GM19351 (cell line): ENCODE results near the gene GALNT5.
"Not testable (repeated sequence)": the region's sequence is repeated elsewhere in the genome, so short reads cannot be mapped to it uniquely, and the experiment has no call there.

Experiments used
- ATAC-seq: cut with Tn5 transposase; IDR thresholded peaks from one replicate; pipeline ENCODE4 v1.9.1; 2021; ENCODE audit warnings: mild to moderate bottlenecking, moderate library complexity; ENCODE audit not compliant: unreplicated experiment

GALNT5 gene

GRCh38 chr2:157250836-157251235, 6.7 kb upstream of the GALNT5 start:
- ATAC-seq: no peak

GRCh38 chr2:157251932-157252331, 5.6 kb upstream of the GALNT5 start:
- no peak for ATAC-seq

DNA sequence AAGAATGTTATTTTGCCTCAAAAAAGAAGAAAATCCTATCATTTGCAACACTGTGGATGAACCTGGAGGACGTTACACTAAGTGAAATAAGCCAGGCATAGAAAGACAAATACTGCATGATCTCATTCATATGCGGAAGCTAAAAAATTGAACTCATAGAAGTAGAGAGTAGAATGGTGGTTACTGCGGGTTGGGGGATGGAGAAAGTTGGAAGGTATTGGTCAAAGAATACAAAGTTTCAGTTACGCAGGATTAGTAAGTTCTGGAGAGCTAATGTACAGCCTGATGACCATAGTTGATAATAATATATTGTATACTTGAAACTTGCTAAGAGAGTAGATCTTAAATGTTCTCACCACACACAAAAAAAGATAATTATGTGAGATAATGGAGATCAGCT, 5.0 kb upstream of the GALNT5 start:
- no peak for ATAC-seq

DNA sequence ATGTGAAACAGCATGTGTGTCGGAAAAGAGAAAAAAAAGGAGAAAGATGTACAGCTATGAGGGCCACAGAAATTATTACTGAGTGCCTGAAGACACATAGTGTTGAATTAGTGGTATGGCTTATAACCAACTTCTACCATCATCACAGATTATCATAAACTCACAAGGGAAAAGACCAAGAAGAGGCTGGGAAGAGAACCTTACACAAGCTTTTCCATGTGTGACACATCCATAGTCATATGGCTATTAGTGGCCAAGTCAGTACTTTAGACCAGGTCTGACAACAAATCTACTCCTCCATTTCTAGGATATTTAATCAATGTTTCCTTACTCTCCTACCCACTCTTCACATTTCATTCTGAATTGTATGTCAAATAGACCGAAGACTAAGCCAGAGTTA, 3.5 kb upstream of the GALNT5 start:
- no peak for ATAC-seq

- ATAC-seq: no peak
Observed at GRCh38 chr2:157255746-157256145, 1.8 kb upstream of the GALNT5 start.

- ATAC-seq: peak; percentile 97
Observed at GRCh38 chr2:157256626-157257025, 879 bp upstream of the GALNT5 start.

DNA sequence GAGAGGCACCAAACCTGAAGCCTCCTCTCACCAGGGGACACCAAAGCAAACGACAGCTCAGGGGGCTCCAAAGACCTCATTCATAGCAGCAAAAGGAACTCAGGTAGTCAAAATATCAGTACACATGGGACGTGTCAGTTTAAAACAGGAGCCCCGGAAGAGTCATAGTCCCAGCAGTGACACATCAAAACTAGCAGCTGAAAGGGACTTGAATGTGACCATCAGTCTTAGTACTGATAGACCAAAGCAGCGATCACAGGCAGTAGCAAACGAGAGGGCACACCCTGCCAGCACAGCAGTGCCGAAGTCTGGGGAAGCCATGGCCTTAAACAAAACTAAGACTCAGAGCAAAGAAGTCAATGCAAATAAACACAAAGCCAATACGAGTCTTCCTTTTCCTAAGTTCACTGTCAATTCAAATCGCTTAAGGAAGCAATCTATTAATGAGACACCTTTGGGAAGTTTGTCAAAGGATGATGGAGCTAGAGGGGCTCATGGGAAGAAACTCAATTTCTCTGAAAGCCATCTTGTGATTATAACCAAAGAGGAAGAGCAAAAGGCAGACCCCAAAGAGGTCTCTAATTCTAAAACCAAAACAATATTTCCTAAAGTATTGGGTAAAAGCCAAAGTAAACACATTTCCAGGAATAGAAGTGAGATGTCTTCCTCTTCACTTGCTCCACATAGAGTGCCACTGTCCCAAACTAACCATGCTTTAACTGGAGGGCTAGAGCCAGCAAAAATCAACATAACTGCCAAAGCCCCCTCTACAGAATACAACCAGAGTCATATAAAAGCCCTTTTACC, 1.2 kb downstream of the GALNT5 start:
- ATAC-seq: no peak

DNA sequence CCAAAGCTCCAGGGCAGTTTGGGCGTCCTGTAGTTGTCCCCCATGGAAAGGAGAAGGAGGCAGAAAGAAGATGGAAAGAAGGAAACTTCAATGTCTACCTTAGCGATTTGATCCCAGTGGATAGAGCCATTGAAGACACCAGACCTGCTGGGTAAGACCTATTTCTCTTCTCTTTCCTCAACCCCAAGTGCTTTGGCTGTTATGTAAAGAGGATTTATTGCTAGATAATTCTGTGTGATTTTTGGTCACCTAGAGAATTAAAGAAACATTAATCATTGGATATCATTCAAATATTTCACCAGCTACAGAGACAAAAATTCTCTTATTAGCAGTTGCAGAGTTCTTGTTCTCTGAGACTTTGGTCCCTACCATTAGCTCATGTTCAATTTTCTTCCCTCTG, 1.9 kb downstream of the GALNT5 start:
- no peak for ATAC-seq

DNA sequence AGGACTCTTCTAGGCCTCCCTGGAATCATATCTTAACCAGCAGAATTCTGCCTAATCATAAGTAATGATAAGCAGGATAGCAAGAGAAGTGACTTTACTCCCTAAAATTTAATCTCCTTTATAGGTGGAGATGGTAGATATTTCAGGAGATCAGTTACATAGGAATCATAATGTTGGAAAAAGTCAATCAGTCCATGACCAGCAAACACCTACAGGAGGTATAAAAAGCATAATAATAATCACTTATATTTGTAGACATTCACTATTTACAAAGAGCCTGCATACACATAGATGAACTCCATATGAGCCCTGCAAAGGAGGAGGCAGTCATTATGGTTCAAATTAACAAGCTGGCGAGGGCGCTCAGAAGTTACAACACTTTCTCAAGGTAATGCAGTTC, 2.5 kb downstream of the GALNT5 start:
- no peak for ATAC-seq

DNA sequence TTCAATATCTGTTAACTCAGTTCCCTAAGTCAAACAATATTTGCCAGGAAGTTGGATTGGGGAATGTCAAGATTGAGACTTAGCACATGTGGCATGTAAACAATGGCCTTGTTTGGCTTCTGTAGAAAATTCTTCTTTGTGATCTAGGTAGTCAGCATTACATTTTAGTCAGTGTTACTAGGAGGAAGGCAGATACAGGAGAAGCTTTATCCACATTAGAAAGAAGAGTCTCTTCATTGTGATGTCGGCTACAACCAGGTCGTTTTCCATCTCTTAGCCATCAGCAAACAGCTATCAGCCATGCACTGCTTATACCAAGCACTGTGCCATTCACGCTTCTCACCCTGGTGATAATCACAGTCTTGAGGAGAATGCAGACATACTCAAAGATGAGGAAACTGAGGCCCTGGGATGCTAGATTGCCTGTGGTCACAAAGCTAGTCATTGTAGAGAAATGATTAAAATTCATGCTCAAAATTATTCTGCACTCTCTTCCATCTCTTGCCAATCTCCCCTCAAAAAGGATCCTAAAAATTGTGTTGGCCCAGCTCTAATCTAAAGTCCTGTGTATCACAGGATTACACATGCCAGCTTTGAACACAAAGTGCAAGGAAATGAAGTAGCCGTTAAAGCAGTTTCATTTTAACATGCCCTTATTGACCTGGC, 3.2 kb downstream of the GALNT5 start:
- ATAC-seq: no peak

- ATAC-seq: no peak
Observed at GRCh38 chr2:157261199-157261782, 3.8 kb downstream of the GALNT5 start.

GRCh38 chr2:157262248-157262647, 4.7 kb downstream of the GALNT5 start:
- peak; percentile 36 for ATAC-seq

GRCh38 chr2:157264099-157264498, 6.6 kb downstream of the GALNT5 start:
- no peak for ATAC-seq

- ATAC-seq: no peak
Observed at GRCh38 chr2:157265825-157266224, 8.3 kb downstream of the GALNT5 start.

GRCh38 chr2:157267476-157267875, 10.0 kb downstream of the GALNT5 start:
- ATAC-seq: no peak

GRCh38 chr2:157269060-157269459, 11.6 kb downstream of the GALNT5 start:
- ATAC-seq: no peak

DNA sequence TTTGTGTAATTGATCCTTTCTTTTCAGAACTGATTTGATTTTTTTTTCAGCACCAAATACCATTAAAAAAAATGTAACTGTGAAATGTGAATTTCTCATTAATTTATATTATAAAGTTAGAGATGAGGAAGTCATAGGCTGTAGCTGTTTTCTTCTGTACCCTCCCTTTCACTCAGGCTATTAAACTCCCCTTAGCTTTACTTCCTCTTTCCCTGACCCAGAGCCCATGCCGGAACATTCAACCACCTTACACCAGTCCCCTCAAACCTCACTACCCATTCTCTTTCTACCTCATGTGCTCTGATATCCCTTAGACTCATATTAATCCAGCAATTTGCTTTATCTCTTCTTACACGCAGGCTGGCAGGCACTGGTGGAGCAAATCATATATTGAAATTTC, 12.4 kb downstream of the GALNT5 start:
- ATAC-seq: no peak

DNA sequence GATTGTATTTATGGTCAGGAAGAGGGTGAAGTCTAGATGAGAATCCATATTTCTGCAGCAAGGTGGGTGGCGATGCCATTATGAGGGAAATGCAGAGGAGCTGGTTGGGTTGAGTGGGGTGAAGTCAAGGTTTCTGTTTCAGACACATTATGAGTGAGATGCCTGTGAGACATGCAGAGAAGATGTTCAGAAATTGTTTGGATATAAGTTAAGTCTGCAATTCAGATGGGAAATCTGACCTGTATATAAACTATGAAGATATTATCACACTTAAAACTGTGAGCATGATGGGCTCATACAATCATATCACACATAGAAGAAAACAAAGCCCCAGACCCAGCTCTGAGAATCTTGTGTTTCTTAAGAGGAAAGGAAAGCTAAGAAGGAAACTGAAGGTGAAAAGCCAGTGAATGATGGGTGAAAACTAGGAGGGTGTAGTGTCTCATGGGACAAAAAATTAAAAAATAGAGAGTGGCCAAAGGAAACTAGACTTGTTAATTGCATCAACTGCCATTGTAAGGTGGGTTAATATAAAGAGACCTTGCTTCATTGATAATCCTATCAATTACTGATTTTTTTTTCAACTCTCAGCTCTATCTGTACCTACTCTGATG, 14.2 kb downstream of the GALNT5 start:
- ATAC-seq: no peak

DNA sequence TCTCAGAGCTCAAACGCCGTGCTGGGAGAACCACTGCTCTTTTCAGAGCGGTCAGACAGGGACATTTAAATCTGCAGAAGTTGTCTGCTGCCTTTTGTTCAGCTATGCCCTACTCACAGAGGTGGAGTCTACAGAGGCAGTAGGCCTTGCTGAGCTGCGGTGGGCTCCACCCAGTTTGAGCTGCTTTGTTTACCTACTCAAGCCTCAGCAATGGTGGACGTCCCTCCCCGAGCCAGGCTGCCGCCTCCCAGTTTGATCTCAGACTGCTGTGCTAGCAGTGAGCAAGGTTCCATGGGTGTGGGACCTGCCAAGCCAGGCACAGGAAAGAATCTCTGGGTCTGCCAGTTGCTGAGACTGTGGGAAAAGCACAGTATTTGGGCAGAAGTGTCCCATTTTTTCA, 21.8 kb downstream of the GALNT5 start:
- ATAC-seq: not testable (repeated sequence)

- no peak for ATAC-seq
Observed at GRCh38 chr2:157281316-157281715, 23.8 kb downstream of the GALNT5 start.

DNA sequence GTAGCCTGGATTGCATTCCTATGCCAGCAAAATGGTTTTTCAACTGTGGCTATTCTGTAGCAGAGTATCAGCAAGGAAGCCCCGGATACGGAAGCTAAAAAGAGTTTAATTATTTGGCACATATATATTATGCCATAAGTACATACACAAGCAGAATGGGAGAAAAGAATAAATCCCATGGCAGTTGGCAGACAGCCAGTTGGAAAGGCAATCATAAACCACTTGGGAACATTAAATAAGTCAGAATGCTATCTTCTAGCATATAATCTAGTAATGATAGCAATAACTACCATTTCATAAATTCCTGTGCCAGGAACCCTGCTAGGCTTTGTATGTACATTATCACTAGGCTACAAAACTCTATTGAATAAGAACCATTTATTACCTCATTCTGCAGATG, 26.0 kb downstream of the GALNT5 start:
- no peak for ATAC-seq

DNA sequence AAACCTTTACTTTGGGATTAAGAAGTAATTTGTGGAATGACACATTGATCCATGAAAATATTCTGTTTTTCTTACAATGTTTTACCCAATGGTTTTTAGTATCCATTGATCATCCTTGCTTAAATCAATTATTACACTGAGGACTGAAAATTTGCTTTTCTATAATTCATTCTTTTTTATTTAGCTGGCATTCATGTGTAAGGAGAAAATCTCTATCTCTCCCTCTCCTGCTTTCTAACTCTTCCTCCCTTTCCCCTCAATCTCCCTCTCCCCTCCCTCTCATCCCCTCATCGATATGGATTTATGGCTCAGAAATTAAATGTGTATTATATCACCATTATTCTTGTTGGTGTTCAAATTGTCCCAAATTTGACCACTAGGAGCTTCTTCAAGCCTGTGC, 29.7 kb downstream of the GALNT5 start:
- ATAC-seq: no peak
